Subcutaneous adipose tissue (tissue), 4 donors: ENCODE measurements around the gene TGM4. TPM values are rescaled to one million over a fixed set of nuclear protein-coding genes. Genes with fewer than 3 reads are reported as not detected.

ENCODE experiments used
- CTCF ChIP-seq: fragments of 450-650 bp; IDR thresholded peaks from one replicate; pipeline ENCODE4 v1.5.1; 2016; ENCODE audit warnings: low read depth, mild to moderate bottlenecking, control low read depth, antibody characterized with exemption, moderate library complexity
- total RNA-seq, 4 donors: library from RNA; depleted of rRNA; stranded (reverse); fragments of >200 nt; gene quantifications; one replicate each; pipeline ENCODE4 v1.1.0, GENCODE V29; 2016

Gene TGM4
- total RNA-seq, 4 donors from 2014 or later = not detected

GRCh38 chr3:44835684-44836083 is 38.7 kb upstream of the TGM4 start:
- TF ChIP-seq CTCF = no peak

GRCh38 chr3:44842376-44842775 is 32.0 kb upstream of the TGM4 start:
- no peak for TF ChIP-seq CTCF

- TF ChIP-seq CTCF = no peak
Measured at GRCh38 chr3:44845528-44846520, 28.6 kb upstream of the TGM4 start.

GRCh38 chr3:44848634-44849033 is 25.8 kb upstream of the TGM4 start:
- TF ChIP-seq CTCF = no peak

GRCh38 chr3:44860117-44860516 is 14.3 kb upstream of the TGM4 start:
- no peak for TF ChIP-seq CTCF

GRCh38 chr3:44861412-44862225 is 12.8 kb upstream of the TGM4 start, which contains the start of gene TMEM42:
Gene TMEM42, plus strand, starts transcription at chr3:44861912. Its CDS starts 13 bp downstream, at chr3:44861925.
- TF ChIP-seq CTCF = no peak

GRCh38 chr3:44862226-44862637 is 12.2 kb upstream of the TGM4 start:
- no peak for TF ChIP-seq CTCF
